ENCODE results near the gene FGF3.

- TF ChIP-seq, protein P1, sequence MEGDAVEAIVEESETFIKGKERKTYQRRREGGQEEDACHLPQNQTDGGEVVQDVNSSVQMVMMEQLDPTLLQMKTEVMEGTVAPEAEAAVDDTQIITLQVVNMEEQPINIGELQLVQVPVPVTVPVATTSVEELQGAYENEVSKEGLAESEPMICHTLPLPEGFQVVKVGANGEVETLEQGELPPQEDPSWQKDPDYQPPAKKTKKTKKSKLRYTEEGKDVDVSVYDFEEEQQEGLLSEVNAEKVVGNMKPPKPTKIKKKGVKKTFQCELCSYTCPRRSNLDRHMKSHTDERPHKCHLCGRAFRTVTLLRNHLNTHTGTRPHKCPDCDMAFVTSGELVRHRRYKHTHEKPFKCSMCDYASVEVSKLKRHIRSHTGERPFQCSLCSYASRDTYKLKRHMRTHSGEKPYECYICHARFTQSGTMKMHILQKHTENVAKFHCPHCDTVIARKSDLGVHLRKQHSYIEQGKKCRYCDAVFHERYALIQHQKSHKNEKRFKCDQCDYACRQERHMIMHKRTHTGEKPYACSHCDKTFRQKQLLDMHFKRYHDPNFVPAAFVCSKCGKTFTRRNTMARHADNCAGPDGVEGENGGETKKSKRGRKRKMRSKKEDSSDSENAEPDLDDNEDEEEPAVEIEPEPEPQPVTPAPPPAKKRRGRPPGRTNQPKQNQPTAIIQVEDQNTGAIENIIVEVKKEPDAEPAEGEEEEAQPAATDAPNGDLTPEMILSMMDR (conservative IDR thresholded peaks at IDR 0.05 in 1 of 2, IDR thresholded peaks at IDR 0.05 in 1 of 2; ENCODE audit: extremely low read depth in 1 of 2, insufficient read depth in 1 of 2, low read depth in 1 of 2, low read length in 2 of 2) = no peak
- TF ChIP-seq EZH2 (IDR thresholded peaks at IDR 0.05; ENCODE audit: borderline replicate concordance, low read length) = no peak
Observed at GRCh38 chr11:69807106-69807815, 12.0 kb downstream of the FGF3 start.
